ENCODE results near the gene ARHGEF11. TPM values are rescaled to one million over a fixed set of nuclear protein-coding genes. Genes with fewer than 3 reads are reported as not detected.

Gene ARHGEF11
- total and polyA plus RNA-seq, 2 of the 4 experiments (the other 2 are of a cell fraction), result 16.8 to 17.2 TPM

GRCh38 chr1:156931974-156932710, 113.4 kb downstream of the ARHGEF11 start:
- Histone ChIP-seq H3K9me3 (ENCODE audit: control insufficient read depth, insufficient read depth, low read length) (no peaks in the 10 kb centered on the region), H3K4me2 (ENCODE audit: low read depth, low read length) (no peak overlapping the region), H3K18ac (ENCODE audit: low read depth, low read length) (no peak overlapping the region), H3K27ac (ENCODE audit: insufficient read depth, low read length) (no peak overlapping the region), H2BK15ac (ENCODE audit: low read depth, low read length) (no peak overlapping the region), H3K4ac (ENCODE audit: low read depth, low read length) (no peak overlapping the region), H2BK120ac (ENCODE audit: low read depth, low read length) (no peak overlapping the region), H3K4me3 (ENCODE audit: insufficient read depth, low read depth, low read length) (no peak overlapping the region), H4K91ac (ENCODE audit: insufficient read depth, low read depth, low read length) (no peak overlapping the region), H2AK9ac (replicated peaks; ENCODE audit: low read depth, low read length, poor library complexity) (no peak overlapping the region), H3K9me1 (ENCODE audit: insufficient read depth, low read length) (no peaks in the 10 kb centered on the region), H3K23ac (ENCODE audit: low read depth, low read length) (no peak overlapping the region), H2AK5ac (ENCODE audit: low read depth, low read length) (no peak overlapping the region), H3K4me1 (ENCODE audit: control insufficient read depth, insufficient read depth, low read length) (no peaks in the 10 kb centered on the region), H3K9ac (ENCODE audit: low read depth, low read length) (no peak overlapping the region), H2BK5ac (ENCODE audit: low read depth, low read length, poor library complexity, severe bottlenecking) (no peak overlapping the region), H4K8ac (ENCODE audit: low read depth in 2 of 2, low read length in 2 of 2) (no peak overlapping the region), H3K14ac (replicated peaks; ENCODE audit: low read depth, low read length) (no peak overlapping the region), H3K79me1 (ENCODE audit: low read depth in 1 of 2, low read length in 2 of 2) (no peaks in the 10 kb centered on the region), H4K20me1 (ENCODE audit: insufficient read depth, low read length) (no peaks in the 10 kb centered on the region; the same call in 1 of the 2 replicates), H2BK20ac (ENCODE audit: low read depth, low read length) (no peak overlapping the region), H3K56ac (ENCODE audit: extremely low read depth, insufficient read depth, low read length) (no peak overlapping the region), H4K5ac (ENCODE audit: low read depth, low read length) (no peak overlapping the region), H3K27me3 (ENCODE audit: control insufficient read depth, insufficient read depth, low read length) (peaks cover 13% of the 10 kb centered on the region), H3K36me3 (ENCODE audit: control insufficient read depth, insufficient read depth, low read length) (peaks cover 14% of the 10 kb centered on the region), H2AFZ (replicated peaks; ENCODE audit: low read length, poor library complexity) (no peak overlapping the region)
- CTCF ChIA-PET, result no interaction called here
- no TSS peak for BruUV-seq (replicated peaks)
- dilution Hi-C loops (cut with HindIII; ENCODE audit: low sequenced_read_pairs, unreplicated experiment) (no loop called here), in situ Hi-C loops (cut with MboI; ENCODE audit: low sequenced_read_pairs) (no loop called here), intact Hi-C loops (cut with micrococcal nuclease) (no loop called here)
- WGBS, 2 experiments (ENCODE audit: extremely low coverage in 2 of 2, insufficient read length in 1 of 2), result 64% methylated on average over 4 of the region's 8 CpGs; no CpG with 5 or more reads in 1 of the 2 experiments
- POLR2A ChIA-PET (ENCODE audit: unreplicated experiment), result no interaction called here
- TF ChIP-seq MAZ (IDR thresholded peaks at IDR 0.05; ENCODE audit: borderline replicate concordance, low read depth, low read length) (no peak), MAFK (IDR thresholded peaks at IDR 0.05; ENCODE audit: low read depth, low read length) (no peak), RAD21 (IDR thresholded peaks at IDR 0.05; ENCODE audit: low read length) (no peak), SMC3 (IDR thresholded peaks at IDR 0.05; ENCODE audit: low read depth, low read length) (no peak), RCOR1 (IDR thresholded peaks at IDR 0.05; ENCODE audit: insufficient replicate concordance, low read length) (no peak), NFE2L2 (IDR thresholded peaks at IDR 0.05; ENCODE audit: low read depth, low read length) (no peak), CTCF (conservative IDR thresholded peaks at IDR 0.05; ENCODE audit: low read depth, low read length) (no peak)
- ATAC-seq (ENCODE audit: low read depth) (no peak), DNase-seq (no peak)

Data from IMR-90 (cell line).